MM.1S (cell line): ENCODE results near the gene NYNRIN.

Experiments used
- EZH2 ChIP-seq: fragments of 300-600 bp; sonication (generic); optimal IDR thresholded peaks from 2 replicates; pipeline ENCODE3; 2017; ENCODE audit warnings: low read depth, mild to moderate bottlenecking, antibody characterized with exemption, low read length, mixed read lengths
- TF ChIP-seq, protein P1 (sequence below): fragments of 300-600 bp; sonication (generic); IDR thresholded peaks from 2 replicates; pipeline ENCODE4 v1.5.1; 2016; ENCODE audit warnings: antibody characterized with exemption, low read length, mixed read lengths

DNA sequence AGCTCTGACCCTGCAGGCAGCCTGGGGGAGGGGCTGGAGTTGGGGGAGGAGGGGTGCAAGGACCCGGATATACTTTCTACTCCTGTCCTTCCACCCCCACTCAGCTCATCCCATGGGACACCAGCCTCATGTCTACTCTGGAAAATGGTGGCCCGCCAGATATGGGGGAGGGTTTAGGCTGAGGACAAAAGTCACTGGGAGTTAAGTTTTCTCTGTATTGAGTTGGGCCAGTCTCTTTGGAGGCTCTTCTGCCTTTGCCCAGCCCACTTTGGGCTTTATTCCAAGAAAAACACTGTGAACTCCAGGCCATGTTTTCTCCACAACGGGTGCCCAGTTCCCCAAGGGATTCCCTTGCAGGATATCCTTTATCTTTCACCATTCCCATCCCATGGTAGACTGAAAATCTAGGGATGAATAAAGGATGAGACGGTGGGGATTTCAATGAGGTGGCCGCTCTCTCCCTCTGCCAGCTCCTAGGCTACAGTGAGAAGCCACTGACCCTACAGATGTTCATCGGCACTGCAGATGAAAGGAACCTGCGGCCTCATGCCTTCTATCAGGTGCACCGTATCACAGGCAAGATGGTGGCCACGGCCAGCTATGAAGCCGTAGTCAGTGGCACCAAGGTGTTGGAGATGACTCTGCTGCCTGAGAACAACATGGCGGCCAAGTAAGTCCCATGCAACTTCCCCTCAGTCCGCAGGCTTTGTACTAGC is 25.9 kb upstream of the NYNRIN start:
- TF ChIP-seq EZH2, result no peak
- TF ChIP-seq, protein P1, sequence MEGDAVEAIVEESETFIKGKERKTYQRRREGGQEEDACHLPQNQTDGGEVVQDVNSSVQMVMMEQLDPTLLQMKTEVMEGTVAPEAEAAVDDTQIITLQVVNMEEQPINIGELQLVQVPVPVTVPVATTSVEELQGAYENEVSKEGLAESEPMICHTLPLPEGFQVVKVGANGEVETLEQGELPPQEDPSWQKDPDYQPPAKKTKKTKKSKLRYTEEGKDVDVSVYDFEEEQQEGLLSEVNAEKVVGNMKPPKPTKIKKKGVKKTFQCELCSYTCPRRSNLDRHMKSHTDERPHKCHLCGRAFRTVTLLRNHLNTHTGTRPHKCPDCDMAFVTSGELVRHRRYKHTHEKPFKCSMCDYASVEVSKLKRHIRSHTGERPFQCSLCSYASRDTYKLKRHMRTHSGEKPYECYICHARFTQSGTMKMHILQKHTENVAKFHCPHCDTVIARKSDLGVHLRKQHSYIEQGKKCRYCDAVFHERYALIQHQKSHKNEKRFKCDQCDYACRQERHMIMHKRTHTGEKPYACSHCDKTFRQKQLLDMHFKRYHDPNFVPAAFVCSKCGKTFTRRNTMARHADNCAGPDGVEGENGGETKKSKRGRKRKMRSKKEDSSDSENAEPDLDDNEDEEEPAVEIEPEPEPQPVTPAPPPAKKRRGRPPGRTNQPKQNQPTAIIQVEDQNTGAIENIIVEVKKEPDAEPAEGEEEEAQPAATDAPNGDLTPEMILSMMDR, result no peak
